OCI-LY7 (cell line): ENCODE data around the gene PIK3CG.

ENCODE experiments used
- CTCF ChIP-seq: fragments of 200-600 bp; sonication (generic); conservative IDR thresholded peaks from 2 replicates; pipeline ENCODE4 v1.5.1; 2014; ENCODE audit warnings: mild to moderate bottlenecking, antibody characterized with exemption, low read length, moderate library complexity, mixed read lengths
- EZH2phosphoT487 ChIP-seq: fragments of 200-600 bp; sonication (generic); IDR thresholded peaks from 2 replicates; pipeline ENCODE4 v1.6.1; 2018; ENCODE audit warnings: low read depth, borderline replicate concordance, mild to moderate bottlenecking, mixed run types, antibody characterized with exemption, low read length, moderate library complexity, mixed read lengths

GRCh38 chr7:106844279-106844997 lies 20.6 kb upstream of the PIK3CG start:
- no peak for TF ChIP-seq CTCF
- no peak for TF ChIP-seq EZH2phosphoT487
